Measurements from ENCODE around the gene HECA. TPM values are rescaled to one million over a fixed set of nuclear protein-coding genes. Genes with fewer than 3 reads are reported as not detected.

The HECA gene
- total and polyA plus RNA-seq, 2 of the 4 experiments (the other 2 are of a cell fraction) = 3.1 to 4.3 TPM

- dilution Hi-C loops (cut with HindIII; ENCODE audit: low sequenced_read_pairs, unreplicated experiment) = no loop called here
- CTCF ChIA-PET = no interaction called here
Measured at GRCh38 chr6:139204978-139205377, 70.1 kb downstream of the HECA start.

More at GRCh38 chr6:139204978-139205377, 70.1 kb downstream of the HECA start:
- H2AFZ ChIP-seq (replicated peaks; ENCODE audit: low read length, poor library complexity) = no peak overlapping the region
- intact Hi-C loops (cut with micrococcal nuclease) = no loop called here
- H2BK20ac ChIP-seq (ENCODE audit: low read depth, low read length) = no peak overlapping the region
- H3K79me1 ChIP-seq (ENCODE audit: low read depth in 1 of 2, low read length in 2 of 2) = no peaks in the 10 kb centered on the region
- ATAC-seq (ENCODE audit: low read depth) (no peak), DNase-seq (no peak)
- no peaks in the 10 kb centered on the region for H3K36me3 ChIP-seq (ENCODE audit: control insufficient read depth, insufficient read depth, low read length)
- no peak overlapping the region for H3K4me2 ChIP-seq (ENCODE audit: low read depth, low read length)
- no peak overlapping the region for H3K23ac ChIP-seq (ENCODE audit: low read depth, low read length)
- POLR2A ChIA-PET (ENCODE audit: unreplicated experiment) = no interaction called here
- H3K27ac ChIP-seq (ENCODE audit: insufficient read depth, low read length) = no peak overlapping the region
- no peak overlapping the region for H4K91ac ChIP-seq (ENCODE audit: insufficient read depth, low read depth, low read length)
- no peaks in the 10 kb centered on the region for H3K27me3 ChIP-seq (ENCODE audit: control insufficient read depth, insufficient read depth, low read length)
- in situ Hi-C loops (cut with MboI; ENCODE audit: low sequenced_read_pairs) = no loop called here
- no peak overlapping the region for H3K14ac ChIP-seq (replicated peaks; ENCODE audit: low read depth, low read length)
- no TSS peak for BruUV-seq (replicated peaks)
- H2AK5ac ChIP-seq (ENCODE audit: low read depth, low read length) = no peak overlapping the region
- H3K4me3 ChIP-seq (ENCODE audit: insufficient read depth, low read depth, low read length) = no peak overlapping the region
- no peaks in the 10 kb centered on the region for H3K9me1 ChIP-seq (ENCODE audit: insufficient read depth, low read length)
- H3K4me1 ChIP-seq (ENCODE audit: control insufficient read depth, insufficient read depth, low read length) = no peaks in the 10 kb centered on the region
- no peak overlapping the region for H2BK5ac ChIP-seq (ENCODE audit: low read depth, low read length, poor library complexity, severe bottlenecking)
- peaks cover 11% of the 10 kb centered on the region; the same call in 1 of the 2 replicates for H3K9me3 ChIP-seq (ENCODE audit: control insufficient read depth, insufficient read depth, low read length)
- H4K5ac ChIP-seq (ENCODE audit: low read depth, low read length) = no peak overlapping the region
- H4K8ac ChIP-seq (ENCODE audit: low read depth in 2 of 2, low read length in 2 of 2) = no peak overlapping the region
- H3K18ac ChIP-seq (ENCODE audit: low read depth, low read length) = no peak overlapping the region
- no peak overlapping the region for H3K4ac ChIP-seq (ENCODE audit: low read depth, low read length)
- H3K56ac ChIP-seq (ENCODE audit: extremely low read depth, insufficient read depth, low read length) = no peak overlapping the region
- H2AK9ac ChIP-seq (replicated peaks; ENCODE audit: low read depth, low read length, poor library complexity) = no peak overlapping the region
- WGBS, 2 experiments (ENCODE audit: extremely low coverage in 2 of 2, insufficient read length in 1 of 2) = no CpG with 5 or more reads among the region's 2 CpGs
- TF ChIP-seq FOS (IDR thresholded peaks at IDR 0.05; ENCODE audit: low read depth, low read length) = no peak
- TF ChIP-seq MAFK (IDR thresholded peaks at IDR 0.05; ENCODE audit: low read depth, low read length) = no peak
- no peak for TF ChIP-seq RAD21 (IDR thresholded peaks at IDR 0.05; ENCODE audit: low read length)
- TF ChIP-seq POLR2A (IDR thresholded peaks at IDR 0.05; ENCODE audit: low read depth, low read length) = no peak
- TF ChIP-seq SMC3 (IDR thresholded peaks at IDR 0.05; ENCODE audit: low read depth, low read length) = no peak
- TF ChIP-seq RCOR1 (IDR thresholded peaks at IDR 0.05; ENCODE audit: insufficient replicate concordance, low read length) = no peak
- TF ChIP-seq USF2 (IDR thresholded peaks at IDR 0.05; ENCODE audit: low read depth, low read length) = no peak
- TF ChIP-seq CTCF (conservative IDR thresholded peaks at IDR 0.05; ENCODE audit: low read depth, low read length) = no peak
- TF ChIP-seq RFX5 (IDR thresholded peaks at IDR 0.05; ENCODE audit: low read depth, low read length) = no peak
- TF ChIP-seq ELK1 (IDR thresholded peaks at IDR 0.05; ENCODE audit: borderline replicate concordance, low read depth, low read length) = no peak
- no peak for TF ChIP-seq CHD1 (IDR thresholded peaks at IDR 0.05; ENCODE audit: low read depth, low read length)
- no peak for TF ChIP-seq BHLHE40 (IDR thresholded peaks at IDR 0.05; ENCODE audit: low read depth, low read length)
- TF ChIP-seq NFE2L2 (IDR thresholded peaks at IDR 0.05; ENCODE audit: low read depth, low read length) = no peak
- no peak for TF ChIP-seq MXI1 (IDR thresholded peaks at IDR 0.05; ENCODE audit: borderline replicate concordance, low read depth, low read length)
- TF ChIP-seq CEBPB (IDR thresholded peaks at IDR 0.05; ENCODE audit: low read depth, low read length) = no peak
- TF ChIP-seq MAZ (IDR thresholded peaks at IDR 0.05; ENCODE audit: borderline replicate concordance, low read depth, low read length) = no peak
- H2BK15ac ChIP-seq (ENCODE audit: low read depth, low read length) = no peak overlapping the region
- no peak overlapping the region for H3K9ac ChIP-seq (ENCODE audit: low read depth, low read length)
- H2BK120ac ChIP-seq (ENCODE audit: low read depth, low read length) = no peak overlapping the region
- H4K20me1 ChIP-seq (ENCODE audit: insufficient read depth, low read length) = no peaks in the 10 kb centered on the region
